OCI-LY1 (cell line): Measurements from ENCODE around the gene VAV3.

Experiments used
- H2AFZ ChIP-seq: fragments of 200-600 bp; sonication (generic), shearing (Covaris generic); 2 replicates; pipeline ENCODE4 v1.6.0; 2014; ENCODE audit warnings: antibody characterized with exemption, mild to moderate bottlenecking, low read length
- H3F3A ChIP-seq: fragments of 200-600 bp; sonication (generic), shearing (Covaris generic); 2 replicates; pipeline ENCODE4 v1.6.0; 2014; ENCODE audit warnings: mild to moderate bottlenecking, antibody characterized with exemption, low read length, moderate library complexity; ENCODE audit not compliant: insufficient read depth
- H3K27ac ChIP-seq: fragments of 200-600 bp; sonication (generic); 2 replicates; pipeline ENCODE4 v1.5.1; 2014; ENCODE audit warnings: low read length, mixed run types, mild to moderate bottlenecking, low read depth; ENCODE audit not compliant: poor library complexity, severe bottlenecking
- H3K27me3 ChIP-seq: fragments of 200-600 bp; sonication (generic); 2 replicates; pipeline ENCODE4 v1.6.0; 2014; ENCODE audit warnings: antibody characterized with exemption, mild to moderate bottlenecking, low read length, moderate library complexity; ENCODE audit not compliant: insufficient read depth
- H3K36me3 ChIP-seq: fragments of 200-600 bp; sonication (generic); 2 replicates; pipeline ENCODE4 v1.6.1; 2014; ENCODE audit warnings: mild to moderate bottlenecking, antibody characterized with exemption, low read length, moderate library complexity, mixed read lengths; ENCODE audit not compliant: insufficient read depth
- H3K4me1 ChIP-seq: fragments of 200-600 bp; sonication (generic); 2 replicates; pipeline ENCODE4 v1.5.1; 2014; ENCODE audit warnings: mild to moderate bottlenecking, low read length, moderate library complexity; ENCODE audit not compliant: insufficient read depth, severe bottlenecking
- H3K4me2 ChIP-seq: fragments of 200-600 bp; sonication (generic), shearing (Covaris generic); 2 replicates; pipeline ENCODE4 v1.6.1; 2014; ENCODE audit warnings: low read length
- H3K4me3 ChIP-seq: fragments of 200-600 bp; sonication (generic); 2 replicates; pipeline ENCODE4 v1.5.1; 2014; ENCODE audit warnings: low read length, low read depth, mild to moderate bottlenecking, mixed read lengths; ENCODE audit not compliant: poor library complexity, severe bottlenecking
- H3K79me2 ChIP-seq: fragments of 200-600 bp; shearing (Covaris generic); 2 replicates; pipeline ENCODE4 v1.6.1; 2016; ENCODE audit warnings: mixed run types, low read length, mixed read lengths; ENCODE audit not compliant: insufficient read depth
- H3K9ac ChIP-seq: fragments of 200-600 bp; sonication (generic), shearing (Covaris generic); 2 replicates; pipeline ENCODE4 v1.6.1; 2014; ENCODE audit warnings: mild to moderate bottlenecking, low read length, mixed read lengths
- H3K9me2 ChIP-seq: fragments of 200-600 bp; sonication (generic), shearing (Covaris generic); 2 replicates; pipeline ENCODE4 v1.6.1; 2014; ENCODE audit warnings: low read depth, mild to moderate bottlenecking, low read length, mixed read lengths
- H3K9me3 ChIP-seq: fragments of 200-600 bp; shearing (Covaris generic); 2 replicates; pipeline ENCODE4 v1.6.1; 2014; ENCODE audit warnings: low read length, mixed read lengths
- H4K20me1 ChIP-seq: fragments of 200-600 bp; sonication (generic), shearing (Covaris generic); 2 replicates; pipeline ENCODE4 v1.6.0; 2016; ENCODE audit warnings: mild to moderate bottlenecking, low read length; ENCODE audit not compliant: insufficient read depth
- CTCF ChIP-seq: fragments of 200-600 bp; sonication (generic), shearing (Covaris generic); IDR thresholded peaks from 2 replicates; pipeline ENCODE4 v1.5.1; 2017; ENCODE audit warnings: mild to moderate bottlenecking, antibody characterized with exemption, low read length, moderate library complexity, mixed read lengths
- EZH2 ChIP-seq: fragments of 200-600 bp; sonication (generic), shearing (Covaris generic); IDR thresholded peaks from 2 replicates; pipeline ENCODE4 v1.8.0; 2017; ENCODE audit warnings: borderline replicate concordance, mixed run types, mild to moderate bottlenecking, antibody characterized with exemption, low read length, moderate library complexity, mixed read lengths

VAV3 gene

GRCh38 chr1:107795994-107796393 is 169.0 kb downstream of the VAV3 start:
- Histone ChIP-seq H2AFZ (no peak overlapping the region), H3F3A (0 out of 2 replicates have a peak, but pooled peaks cover under 1% of the 10 kb centered on the region)

GRCh38 chr1:107795441-107795840 is 169.5 kb downstream of the VAV3 start:
- H3K9me2 ChIP-seq, result no peaks in the 10 kb centered on the region
- no peaks in the 10 kb centered on the region for H3K27me3 ChIP-seq
- no peak overlapping the region for H2AFZ ChIP-seq
- H4K20me1 ChIP-seq, result no peaks in the 10 kb centered on the region
- H3K79me2 ChIP-seq, result no peaks in the 10 kb centered on the region
- H3K4me3 ChIP-seq, result peak overlapping the region; percentile 0
- peaks cover 86% of the 10 kb centered on the region for H3K4me1 ChIP-seq
- H3K9me3 ChIP-seq, result no peaks in the 10 kb centered on the region
- no peaks in the 10 kb centered on the region for H3K36me3 ChIP-seq
- H3K9ac ChIP-seq, result peak overlapping the region; percentile 48
- TF ChIP-seq CTCF (no peak), EZH2 (no peak)
- peak overlapping the region; percentile 91 for H3K27ac ChIP-seq
- peak overlapping the region; percentile 62 for H3K4me2 ChIP-seq
- 0 out of 2 replicates have a peak, but pooled peaks cover 3% of the 10 kb centered on the region for H3F3A ChIP-seq

More at GRCh38 chr1:107795994-107796393, 169.0 kb downstream of the VAV3 start:
- Histone ChIP-seq H3K9me2 (no peaks in the 10 kb centered on the region), H3K4me3 (peak overlapping the region; percentile 0), H3K9ac (peak overlapping the region; percentile 48), H3K9me3 (peaks cover 3% of the 10 kb centered on the region), H3K4me1 (peaks cover 81% of the 10 kb centered on the region), H3K27ac (peak overlapping the region; percentile 91), H3K36me3 (peaks cover 2% of the 10 kb centered on the region; the same call in 1 of the 2 replicates), H4K20me1 (no peaks in the 10 kb centered on the region), H3K27me3 (no peaks in the 10 kb centered on the region), H3K79me2 (no peaks in the 10 kb centered on the region), H3K4me2 (peak overlapping the region; percentile 62)
- TF ChIP-seq CTCF (no peak), EZH2 (no peak)

GRCh38 chr1:107794571-107794970 is 170.4 kb downstream of the VAV3 start:
- H3K9ac ChIP-seq, result peak overlapping the region; percentile 48
- no peaks in the 10 kb centered on the region for H3K79me2 ChIP-seq
- peaks cover 95% of the 10 kb centered on the region for H3K4me1 ChIP-seq
- no peak for TF ChIP-seq CTCF
- no peak for TF ChIP-seq EZH2
- H3K36me3 ChIP-seq, result no peaks in the 10 kb centered on the region
- no peaks in the 10 kb centered on the region for H3K9me3 ChIP-seq
- peak overlapping the region; percentile 91 for H3K27ac ChIP-seq
- H3K27me3 ChIP-seq, result no peaks in the 10 kb centered on the region
- no peaks in the 10 kb centered on the region for H4K20me1 ChIP-seq
- H3K4me2 ChIP-seq, result peak overlapping the region; percentile 62
- H3K9me2 ChIP-seq, result no peaks in the 10 kb centered on the region
- H3K4me3 ChIP-seq, result peak overlapping the region; percentile 0
- H3F3A ChIP-seq, result 0 out of 2 replicates have a peak, but pooled peaks cover 3% of the 10 kb centered on the region
- no peak overlapping the region for H2AFZ ChIP-seq
